ENCODE data around the gene SRGAP3. TPM values are rescaled to one million over a fixed set of nuclear protein-coding genes. Genes with fewer than 3 reads are reported as not detected.

The SRGAP3 gene
- total RNA-seq, 1 donor from 2014 or later, result 1.6 TPM

DNA sequence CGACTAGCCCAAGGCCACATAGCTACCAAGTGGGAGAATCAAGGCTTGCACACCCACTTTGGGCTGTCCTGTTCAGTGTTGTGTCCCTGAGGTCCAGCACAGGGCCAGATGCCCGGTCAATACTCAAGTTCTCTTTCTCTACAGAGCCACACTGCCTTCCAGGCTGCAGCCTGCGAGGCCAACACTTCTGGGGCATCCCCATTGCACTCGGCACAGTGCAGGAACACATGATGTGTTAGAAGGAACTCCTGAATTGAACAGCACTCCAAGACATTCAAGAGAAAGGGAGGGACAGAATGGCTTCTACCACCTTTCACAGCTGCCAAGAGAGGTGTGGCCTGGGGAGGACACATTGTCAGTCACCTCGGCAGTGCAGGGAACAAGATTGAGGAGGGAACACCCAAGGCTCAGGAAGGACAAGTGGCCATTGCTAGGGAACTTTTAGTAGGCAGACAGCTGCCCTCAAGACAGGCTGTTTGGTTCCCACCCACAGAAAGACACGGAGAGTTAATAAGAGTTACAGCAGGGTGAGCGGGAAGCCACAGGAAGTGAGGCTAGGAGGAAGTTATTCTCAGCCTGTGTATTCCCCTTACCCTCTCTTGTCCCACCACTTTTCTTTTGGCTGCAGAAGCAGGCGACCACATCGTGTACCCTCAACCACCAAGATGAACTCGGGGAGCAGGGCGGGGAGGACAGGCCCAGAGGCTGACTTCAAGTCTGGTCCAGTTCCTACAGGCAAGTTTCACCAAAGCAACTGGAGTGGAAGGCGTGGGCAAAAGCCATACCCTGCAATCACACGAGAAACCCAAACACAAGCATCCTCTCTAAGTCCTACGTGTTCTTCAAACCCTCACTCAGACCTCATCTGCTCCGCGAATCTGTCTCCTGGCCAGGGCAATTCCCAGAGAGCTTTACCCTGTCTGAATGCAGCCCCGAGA, 69.4 kb downstream of the SRGAP3 start:
- intact Hi-C loops (cut with micrococcal nuclease), result loop anchor here (1.0 kb wide), 2 partner anchors 12 to 69 kb away; partner anchors contain the start of gene SRGAP3

DNA sequence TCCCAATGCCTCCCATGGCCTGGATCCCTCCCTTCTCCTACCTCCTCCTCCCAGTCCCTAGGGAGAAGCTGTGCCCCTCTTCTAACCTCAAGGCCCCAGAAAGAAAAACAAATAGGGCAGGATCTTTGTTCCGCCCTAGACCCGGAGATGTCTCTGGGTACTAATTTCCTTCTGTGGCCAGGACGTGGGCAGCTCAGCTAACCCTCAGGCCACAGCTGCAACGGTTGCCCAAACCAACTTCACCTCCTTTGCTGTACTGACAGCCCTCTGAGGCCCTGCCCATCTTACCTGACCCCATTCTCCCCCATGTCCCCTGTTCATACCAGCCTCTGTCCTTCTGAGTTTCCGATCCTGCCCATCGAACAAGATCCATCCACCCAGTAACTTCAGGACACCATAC, 70.7 kb downstream of the SRGAP3 start:
- intact Hi-C loops (cut with micrococcal nuclease), result no loop called here

DNA sequence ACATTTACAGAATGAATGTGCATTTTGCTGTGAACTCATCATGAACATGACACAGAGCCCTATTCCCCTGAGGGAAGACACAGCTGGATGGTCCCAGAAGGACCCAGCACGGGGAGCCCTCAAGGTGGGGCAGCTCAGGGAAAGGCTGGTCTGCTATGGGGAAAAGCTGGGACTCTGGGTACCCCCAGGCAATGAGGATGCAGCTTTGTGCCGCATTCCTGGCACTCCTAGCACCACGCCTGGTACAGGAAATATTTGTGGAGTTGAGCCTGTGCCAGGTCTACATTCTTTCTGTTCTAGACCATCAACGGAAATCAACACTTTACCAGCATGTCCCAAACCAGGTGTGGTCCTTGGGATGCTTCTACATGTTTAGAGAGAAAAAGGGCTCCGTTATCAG, 74.0 kb downstream of the SRGAP3 start:
- intact Hi-C loops (cut with micrococcal nuclease), result no loop called here

DNA sequence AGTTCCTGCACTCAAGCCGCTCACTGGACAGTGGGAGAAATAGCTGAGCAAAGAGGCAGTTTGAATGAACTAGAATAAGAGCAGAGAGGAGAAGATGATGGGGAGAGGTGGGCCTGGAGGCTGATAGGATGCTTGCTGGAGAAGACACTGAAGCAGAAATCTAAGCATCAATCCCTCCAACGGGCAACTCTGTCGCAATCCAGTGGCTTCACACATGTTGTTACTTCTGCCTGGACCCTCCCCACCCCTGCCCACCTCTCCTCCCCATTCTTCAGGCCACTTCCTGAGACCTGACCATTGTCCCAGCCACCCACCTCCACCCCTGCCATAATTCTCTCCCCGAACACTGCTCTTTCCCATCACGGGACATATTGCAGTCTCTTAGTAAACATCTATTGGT, 76.0 kb downstream of the SRGAP3 start:
- intact Hi-C loops (cut with micrococcal nuclease), result no loop called here

DNA sequence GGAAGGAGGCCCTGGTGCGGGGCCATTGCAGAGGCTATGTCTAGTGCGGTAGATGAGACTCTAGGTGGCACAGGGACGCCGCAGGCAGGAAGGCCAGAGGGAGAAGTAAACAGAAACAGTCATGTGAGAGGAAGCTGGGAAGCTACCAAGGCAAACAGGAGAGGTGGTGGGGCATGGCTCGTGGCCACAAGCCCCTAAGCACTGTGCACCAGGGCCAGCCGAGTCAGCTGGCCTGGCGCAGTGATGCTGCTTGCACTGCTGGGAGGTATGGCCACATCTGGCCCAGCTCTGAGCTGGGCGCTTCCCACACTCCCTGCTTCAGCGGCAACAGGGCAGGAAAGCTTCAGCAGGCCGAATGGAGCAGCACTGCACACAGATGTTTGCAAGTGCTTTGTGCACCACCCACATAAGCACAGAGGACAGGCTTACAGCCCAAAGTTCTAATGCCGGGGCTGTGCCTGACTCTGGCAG, 76.6 kb downstream of the SRGAP3 start:
- intact Hi-C loops (cut with micrococcal nuclease), result no loop called here

DNA sequence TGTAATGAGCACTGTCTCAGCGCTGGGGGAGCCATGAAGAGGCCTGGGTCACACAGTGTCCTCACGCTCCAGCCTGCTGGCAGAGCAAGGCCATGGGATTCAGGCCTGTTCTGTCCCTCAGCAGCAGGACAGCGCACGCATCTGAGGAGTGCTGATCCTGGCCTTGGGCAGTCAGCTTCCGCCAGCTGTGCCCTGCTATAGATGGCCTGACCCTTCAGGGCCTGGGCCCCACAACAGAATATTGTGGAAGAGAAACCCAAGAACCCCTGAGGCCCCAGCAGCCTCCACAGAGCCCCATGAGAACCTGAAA, 78.6 kb downstream of the SRGAP3 start:
- intact Hi-C loops (cut with micrococcal nuclease), result no loop called here

DNA sequence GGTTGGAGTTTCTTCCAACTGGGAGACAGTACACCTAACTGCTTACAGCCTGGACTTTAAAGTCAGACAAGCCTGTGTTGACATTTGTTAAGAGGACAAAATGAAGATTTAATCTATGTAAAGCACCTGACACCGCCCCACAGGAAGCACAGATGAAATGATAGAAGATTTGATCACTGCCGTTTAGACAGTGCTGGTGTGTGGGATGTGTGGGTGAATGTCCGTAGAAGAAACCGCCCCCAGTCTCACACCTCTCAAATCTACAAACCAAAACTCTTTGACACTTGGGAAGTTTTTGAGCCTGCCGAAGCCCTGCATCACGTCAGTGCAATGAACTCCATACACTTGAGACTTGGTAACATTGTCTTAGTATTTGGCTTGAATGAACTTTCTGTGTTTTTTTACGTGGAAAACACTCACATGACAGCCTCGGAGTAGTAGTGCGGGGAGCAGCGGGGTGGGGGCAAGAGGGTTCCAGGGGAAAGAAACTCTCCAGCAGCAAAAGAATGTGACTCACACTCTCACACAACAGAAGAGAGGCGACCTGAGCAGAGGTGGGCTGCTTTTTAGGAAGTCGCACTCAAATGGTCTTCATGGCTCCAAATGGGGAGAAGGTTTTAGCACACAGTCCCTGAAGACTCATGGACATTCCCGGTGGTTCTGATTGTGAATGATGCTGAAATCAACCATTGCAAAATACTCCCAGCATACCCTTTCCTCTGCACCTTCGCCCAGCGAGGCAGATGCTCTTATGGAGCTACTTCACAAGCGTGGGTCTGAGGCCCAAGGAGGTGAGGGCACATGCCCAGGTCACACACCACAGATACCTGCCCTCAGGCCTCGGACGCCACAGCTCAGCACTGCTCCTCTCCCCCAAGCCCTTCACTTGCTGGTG, 79.2 kb downstream of the SRGAP3 start:
- intact Hi-C loops (cut with micrococcal nuclease), result loop anchor here (2.0 to 5.0 kb wide), 3 partner anchors 55 to 477 kb away; partner anchors contain the start of genes MTMR14 and THUMPD3

DNA sequence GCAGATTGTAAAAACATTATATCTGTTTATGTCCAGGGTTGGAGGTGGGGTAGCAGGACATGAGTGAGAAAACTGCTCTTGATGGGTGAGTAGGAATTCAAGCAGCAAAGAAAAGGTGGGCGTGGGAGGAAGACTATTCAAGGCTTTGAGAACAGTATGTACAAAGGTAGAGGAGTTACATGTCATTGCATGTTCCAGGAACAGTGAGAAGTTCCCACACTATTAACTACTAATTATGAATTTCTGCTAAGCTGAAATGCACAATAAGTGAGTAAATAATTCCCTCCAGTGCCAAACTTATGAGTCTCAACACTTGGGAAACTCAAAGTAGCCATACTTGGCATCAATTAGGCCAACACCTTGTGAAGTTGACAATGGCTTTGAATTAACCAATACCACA, 80.1 kb downstream of the SRGAP3 start:
- intact Hi-C loops (cut with micrococcal nuclease), result loop anchor here (2.0 to 5.0 kb wide), 3 partner anchors 55 to 478 kb away; partner anchors contain the start of genes MTMR14 and THUMPD3

DNA sequence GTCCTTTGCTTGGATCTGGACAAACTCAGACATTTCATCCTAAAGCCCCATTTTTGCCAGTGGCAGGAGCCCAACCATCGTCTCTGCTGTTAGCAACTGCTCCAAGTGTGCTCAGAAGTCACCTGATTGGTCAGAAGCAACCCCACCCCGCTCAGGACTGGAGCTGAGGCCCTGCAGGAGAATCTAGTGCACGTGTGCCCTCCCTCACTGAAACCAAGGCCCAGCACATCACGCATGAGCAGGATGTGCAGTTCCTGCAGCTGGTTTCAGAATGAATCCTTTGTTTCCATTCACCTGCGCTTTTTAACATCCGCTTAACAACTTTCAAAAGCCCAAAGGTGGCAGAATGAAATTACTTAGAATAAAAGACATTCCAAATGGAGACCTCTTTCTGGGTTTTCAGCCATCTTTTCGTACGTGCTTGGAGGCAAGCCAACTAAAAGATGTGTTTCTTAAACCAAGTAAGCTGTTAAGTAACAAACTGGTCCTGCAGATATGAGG, 81.2 kb downstream of the SRGAP3 start:
- intact Hi-C loops (cut with micrococcal nuclease), result loop anchor here (1.0 to 5.0 kb wide), 6 partner anchors 12 to 479 kb away; partner anchors contain the start of genes MTMR14, RAD18, SRGAP3 and THUMPD3

DNA sequence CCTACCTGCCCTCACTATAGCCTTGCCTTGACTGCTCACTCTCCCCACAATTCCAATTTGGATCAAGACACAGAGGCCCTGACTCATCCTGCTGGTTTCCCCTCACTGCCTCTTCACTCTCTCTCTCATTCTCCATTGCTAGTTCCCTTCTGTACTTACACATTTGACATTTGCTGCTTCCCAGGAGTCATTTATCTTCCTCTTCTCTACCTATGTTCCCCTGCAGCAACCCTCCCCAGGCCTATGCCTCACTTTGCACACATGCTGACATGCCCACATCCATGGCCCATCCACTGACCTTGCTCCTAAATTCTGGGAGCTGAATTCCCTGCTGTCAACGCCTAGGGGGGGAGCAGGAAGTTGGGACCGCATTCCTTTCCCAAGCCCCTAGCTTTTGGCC, 82.2 kb downstream of the SRGAP3 start:
- intact Hi-C loops (cut with micrococcal nuclease), result loop anchor here (5.0 kb wide), 1 partner anchor 480 kb away; the partner anchor contains the start of gene MTMR14

DNA sequence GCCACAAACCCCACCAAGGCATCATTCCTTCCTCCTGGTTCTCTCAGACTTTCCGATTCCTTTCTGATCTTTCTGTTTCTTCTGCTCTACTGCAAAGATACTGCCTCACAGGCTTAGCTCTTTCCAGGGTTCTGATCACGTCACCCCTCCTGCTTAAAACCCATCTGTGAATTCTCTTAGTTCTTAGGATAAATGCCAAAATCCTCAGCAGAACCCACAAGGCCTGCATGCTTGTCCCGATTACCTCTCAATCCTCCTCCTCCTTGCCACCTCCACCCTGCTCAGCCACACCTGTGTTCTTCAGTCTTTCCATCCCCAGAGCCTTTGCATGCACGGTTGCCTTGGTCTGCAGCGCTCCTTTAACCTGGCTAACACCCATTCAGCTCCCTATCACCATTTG, 84.0 kb downstream of the SRGAP3 start:
- intact Hi-C loops (cut with micrococcal nuclease), result loop anchor here (5.0 kb wide), 1 partner anchor 482 kb away; the partner anchor contains the start of gene MTMR14

DNA sequence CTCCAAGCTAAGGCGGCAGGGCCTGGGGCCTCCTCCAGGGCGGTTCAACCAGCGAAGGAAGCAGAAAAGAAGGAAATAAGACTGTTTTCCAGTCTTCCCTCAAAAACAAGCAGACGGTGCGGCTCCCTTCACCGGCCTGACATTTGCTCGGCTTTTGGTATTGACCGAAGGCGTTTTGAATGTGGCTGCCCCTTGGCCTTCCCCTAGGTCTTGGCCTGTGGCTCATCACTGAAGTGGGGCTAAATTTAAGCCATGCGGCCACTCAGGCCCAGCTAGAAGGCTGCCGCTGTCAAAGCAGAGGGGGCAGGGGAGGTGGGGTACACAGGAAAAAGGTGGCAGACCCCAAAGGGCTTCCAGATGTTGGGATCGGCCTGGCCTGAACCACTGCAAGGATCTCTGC, 86.2 kb downstream of the SRGAP3 start:
- intact Hi-C loops (cut with micrococcal nuclease), result no loop called here

DNA sequence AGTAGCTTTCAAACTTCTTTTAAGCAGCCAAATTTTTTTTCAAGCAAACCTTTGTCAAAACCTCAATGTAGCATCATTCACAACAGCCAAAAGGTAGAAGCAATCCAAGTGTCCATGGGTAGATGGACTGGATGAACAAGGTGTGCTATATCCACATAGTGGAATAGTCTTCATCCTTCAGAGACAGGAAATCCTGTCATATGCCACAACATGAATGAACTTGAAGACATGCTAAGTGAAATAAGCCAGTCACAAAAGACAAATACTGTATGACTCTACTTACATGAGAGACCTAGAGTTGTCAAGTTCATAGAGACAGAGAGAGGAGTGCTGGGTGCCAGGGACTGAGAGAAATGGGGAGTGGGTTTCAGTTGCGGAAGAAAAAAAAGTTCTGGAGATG, 87.6 kb downstream of the SRGAP3 start:
- intact Hi-C loops (cut with micrococcal nuclease), result no loop called here

DNA sequence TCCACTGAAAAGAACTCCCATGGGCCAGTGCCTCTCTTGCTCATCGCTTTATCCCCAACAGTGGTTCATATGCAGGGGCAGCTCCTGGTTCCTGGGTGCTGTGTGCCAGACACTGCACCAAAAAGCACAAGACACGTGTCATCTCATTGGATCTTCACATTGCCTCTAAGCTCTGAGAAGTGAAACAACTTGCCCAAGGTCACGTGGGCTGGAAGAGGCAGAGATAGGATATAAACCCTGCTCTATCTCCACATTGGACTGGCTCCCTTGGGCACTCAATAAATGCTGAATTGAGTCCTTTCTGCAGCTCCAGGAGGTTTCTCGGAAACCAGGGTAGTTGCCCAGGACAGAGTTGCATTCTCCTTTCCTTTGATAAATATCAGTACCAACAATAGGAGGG, 88.1 kb downstream of the SRGAP3 start:
- intact Hi-C loops (cut with micrococcal nuclease), result no loop called here

DNA sequence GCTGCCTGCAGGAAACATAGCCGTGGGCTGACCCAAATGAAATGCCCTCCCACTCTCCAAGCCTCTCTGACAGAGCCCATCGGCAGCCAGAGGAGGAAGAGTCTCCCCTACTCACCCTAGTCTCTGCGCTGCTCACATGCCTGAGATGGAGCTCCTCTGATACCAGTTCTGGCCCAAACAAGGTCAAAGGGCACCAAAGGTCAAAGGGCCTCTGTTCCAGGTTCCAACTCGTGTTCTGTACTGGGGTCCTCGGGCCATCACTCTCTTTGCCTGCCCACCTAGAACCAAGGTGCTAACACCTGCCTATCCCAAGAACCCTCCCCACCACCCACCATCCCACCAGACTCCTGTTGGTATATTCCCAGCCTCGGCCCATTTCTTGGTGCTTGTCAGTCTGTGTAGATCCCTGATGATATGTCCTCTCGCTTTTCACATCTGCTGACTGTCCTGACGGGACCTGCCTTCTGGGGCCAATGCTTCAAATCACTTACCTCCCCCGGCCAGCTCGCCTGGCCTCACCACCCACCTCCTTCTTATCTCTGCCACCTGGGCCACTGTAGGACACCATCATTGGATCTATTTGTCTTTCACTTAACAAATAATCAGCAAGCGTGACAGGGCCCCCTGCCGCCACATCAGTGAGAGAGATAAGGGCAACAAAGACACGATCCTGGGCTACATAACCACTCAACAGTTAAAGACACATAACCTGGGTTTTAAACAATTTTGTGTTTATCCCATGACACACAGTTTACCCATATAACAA, 90.4 kb downstream of the SRGAP3 start:
- intact Hi-C loops (cut with micrococcal nuclease), result no loop called here

DNA sequence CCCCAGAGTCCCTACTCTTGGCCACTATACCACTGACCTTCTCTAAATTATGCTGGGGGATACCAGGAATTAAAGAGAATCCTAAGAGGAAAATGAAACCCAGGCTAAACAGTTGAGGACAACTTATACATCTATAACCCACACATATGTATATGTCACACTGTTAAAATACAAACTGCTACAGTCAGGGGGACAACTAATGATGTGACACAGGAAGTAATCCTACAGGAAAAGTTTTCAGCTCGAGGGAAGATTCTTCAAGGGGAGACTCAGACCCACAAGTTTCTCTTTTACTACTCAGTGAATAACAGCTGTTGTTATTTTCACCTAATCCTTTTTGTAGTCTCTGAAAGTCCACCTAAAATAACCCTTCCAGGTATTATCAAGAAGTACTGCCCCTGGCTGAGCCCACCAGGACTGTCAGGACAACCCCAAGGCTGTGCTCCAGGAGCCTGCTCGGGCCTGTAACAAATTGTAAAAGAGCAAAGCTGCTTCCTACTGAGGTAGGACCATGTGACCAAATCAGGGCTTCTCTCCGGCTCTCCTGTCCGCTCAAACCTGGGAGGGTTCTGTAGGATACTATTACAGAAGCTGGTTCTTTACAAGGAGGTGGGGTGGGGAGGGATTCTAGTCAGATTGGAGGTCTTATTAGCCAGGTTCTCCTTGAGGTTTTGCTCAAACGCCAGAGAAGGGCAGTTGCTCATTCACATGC, 91.6 kb downstream of the SRGAP3 start:
- intact Hi-C loops (cut with micrococcal nuclease), result no loop called here

DNA sequence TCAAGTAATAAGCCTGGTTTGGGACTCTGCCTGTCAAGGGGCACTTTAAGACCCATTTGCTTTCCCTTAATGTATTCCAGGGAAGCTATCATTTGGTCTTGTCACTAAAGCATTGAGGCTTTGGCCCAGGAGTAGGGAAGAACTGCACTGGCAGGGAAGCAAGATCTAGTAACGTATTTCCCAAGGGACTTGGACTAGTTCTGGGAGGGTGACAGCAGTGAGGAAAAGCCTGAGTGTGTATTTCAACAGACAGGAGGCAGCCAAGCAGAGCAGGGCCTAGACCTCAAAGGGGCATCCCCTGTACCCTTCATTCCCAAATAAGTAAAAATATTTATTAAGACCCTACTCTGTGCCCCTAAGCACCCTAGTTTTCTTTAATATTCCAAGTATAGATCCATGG, 92.8 kb downstream of the SRGAP3 start:
- intact Hi-C loops (cut with micrococcal nuclease), result no loop called here

DNA sequence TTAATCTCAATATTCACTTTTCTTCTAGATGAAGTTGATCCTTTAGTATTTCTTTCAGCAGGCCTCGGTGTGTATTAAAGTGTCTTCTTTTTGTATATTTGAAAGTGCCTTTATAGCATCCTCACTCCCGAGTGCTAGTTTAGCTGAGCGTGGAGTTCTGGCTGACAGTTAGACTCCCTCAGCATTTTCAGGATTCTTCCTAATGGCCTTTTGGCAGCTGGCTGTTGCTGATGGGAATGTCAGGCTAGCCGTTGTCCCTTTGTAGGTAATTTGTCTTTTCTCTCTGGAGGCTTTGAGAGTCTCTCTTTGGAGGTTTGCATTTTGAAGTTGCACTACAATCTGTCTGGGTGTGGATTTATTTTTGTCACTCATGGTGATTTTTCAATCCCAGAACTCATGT, 94.4 kb downstream of the SRGAP3 start:
- intact Hi-C loops (cut with micrococcal nuclease), result no loop called here

DNA sequence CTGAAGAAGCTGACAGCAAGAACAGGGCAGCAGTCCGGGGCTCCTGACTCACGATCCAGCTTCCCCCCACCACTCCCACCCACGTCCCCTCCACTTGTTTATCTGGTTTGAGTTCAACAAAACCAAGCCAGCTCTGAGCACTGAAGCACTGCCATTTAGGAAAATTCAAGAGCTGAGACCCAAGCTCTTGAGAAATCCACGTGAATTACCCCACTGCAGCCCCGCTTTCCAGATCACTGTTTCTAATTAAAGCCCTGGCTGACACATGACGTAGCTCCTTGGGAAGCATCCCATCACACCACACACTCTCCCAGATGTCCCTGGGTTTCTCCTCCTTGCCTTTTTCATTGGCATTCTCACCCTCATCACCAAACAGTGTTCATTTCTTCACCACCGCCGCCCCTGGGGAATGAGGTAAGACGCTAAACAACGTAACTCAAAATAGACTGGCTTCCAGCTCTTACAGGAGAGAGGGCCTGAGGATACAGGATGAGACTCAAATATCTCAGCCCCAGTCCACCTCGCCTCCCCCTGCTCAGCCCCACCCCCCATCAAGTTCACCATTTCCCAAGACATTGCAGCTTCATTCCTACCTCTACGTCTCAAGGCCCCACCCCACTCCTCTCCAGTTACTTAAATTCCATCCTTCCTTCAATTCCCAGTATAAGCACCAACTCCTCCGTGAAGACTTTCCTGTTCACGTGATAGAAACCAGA, 95.4 kb downstream of the SRGAP3 start:
- intact Hi-C loops (cut with micrococcal nuclease), result no loop called here

All from T-helper 1 cell treated with Interleukin-12 subunit alpha and Interleukin-12 subunit beta and Interleukin-4 antibody, amounts not matched to agents 30 ng/mL and 1 ng/mL, for 36 hours (primary cell).